Kidney (tissue), 14 donors: ENCODE measurements around the gene ADAM10. TPM values are rescaled to one million over a fixed set of nuclear protein-coding genes. Genes with fewer than 3 reads are reported as not detected.
"Not testable (repeated sequence)": the region's sequence is repeated elsewhere in the genome, so short reads cannot be mapped to it uniquely, and the experiment has no call there.

Experiments
- DNase-seq, 5 donors: peaks; one replicate each; pipeline ENCODE4 v3.0.0-alpha.2; 2013 to 2020
- FAIRE-seq: peaks from 2 replicates; lab custom pipeline; 2012; peaks lifted over from hg19 to GRCh38; lab: Jason Lieb, UNC
- H3K27ac ChIP-seq, 2 donors: one replicate each; pipeline ENCODE4 v1.7.0; 2013; ENCODE audit warnings: low read depth in 2 of 2, low read length in 2 of 2, inconsistent platforms in 1 of 2
- H3K27me3 ChIP-seq: one replicate; pipeline ENCODE4 v1.7.1; 2013; ENCODE audit warnings: low read length, inconsistent platforms; ENCODE audit not compliant: control insufficient read depth, insufficient read depth
- H3K36me3 ChIP-seq, 3 donors: one replicate each; pipeline versions ENCODE4 v1.7.0 to v1.7.1; 2013; ENCODE audit warnings: low read length in 3 of 3, control low read depth in 1 of 3, inconsistent platforms in 1 of 3; ENCODE audit not compliant: insufficient read depth in 3 of 3, control insufficient read depth in 2 of 3
- H3K4me1 ChIP-seq, 3 donors: one replicate each; pipeline versions ENCODE4 v1.7.0 to v1.7.1; 2013; ENCODE audit warnings: low read length in 3 of 3, inconsistent platforms in 1 of 3, low read depth in 1 of 3; ENCODE audit not compliant: control insufficient read depth in 2 of 3, insufficient read depth in 2 of 3
- H3K4me3 ChIP-seq, 3 donors: one replicate each; pipeline versions ENCODE4 v1.7.0 to v1.8.1; 2013; ENCODE audit warnings: low read length in 3 of 3, control low read depth in 1 of 3, inconsistent platforms in 1 of 3
- H3K9ac ChIP-seq, 3 donors: one replicate each; pipeline versions ENCODE4 v1.7.0 to v1.7.1; 2013; ENCODE audit warnings: low read length in 3 of 3, control low read depth in 1 of 3, inconsistent platforms in 1 of 3
- H3K9me3 ChIP-seq, 3 donors: one replicate each; pipeline versions ENCODE4 v1.7.0 to v1.7.1; 2013; ENCODE audit warnings: low read length in 3 of 3, control low read depth in 1 of 3, inconsistent platforms in 1 of 3; ENCODE audit not compliant: control insufficient read depth in 2 of 3, insufficient read depth in 1 of 3
- CTCF ChIP-seq: IDR thresholded peaks from 3 replicates; pipeline ENCODE4 v1.5.1; 2012; ENCODE audit warnings: mild to moderate bottlenecking, moderate library complexity, borderline replicate concordance; ENCODE audit not compliant: insufficient read depth; ENCODE audit errors: extremely low read depth
- intact Hi-C: fragments of 100-400 bp; cut with DNase I; formaldehyde crosslinking; loops from one replicate; pipeline ENCODE4 v1.11.1; 2022
- polyA plus RNA-seq: library from polyadenylated mRNA; stranded (reverse); fragments of 350-450 nt; fragmentation: Illumina TruSeq; extraction: RNeasy Lipid Tissue Mini Kit (QIAGEN cat#74804); gene quantifications from one replicate; pipeline ENCODE4 v1.2.3, GENCODE V29; 2014; ENCODE audit warnings: low read depth, low replicate concordance; ENCODE audit not compliant: insufficient read depth
- total RNA-seq: library from RNA; stranded (reverse); fragmentation: NEBNext Ultra II Directional; extraction: Animal tissue kit (Norgen Biotek cat#: 25700); gene quantifications from one replicate; pipeline ENCODE4 v1.2.1, GENCODE V29; 2021
- donor health status: control.
- donor health status: control.
- donor health status: control.
- donor health status: control.
- donor health status: control.
- donor health status: DM: yes; HTN: yes; CAD: no.
- donor health status: Normal renal cell carcinoma (clear cell type).

Gene ADAM10
- total and polyA plus RNA-seq, 2 donors from 2014 or later = 19.5 to 235 TPM

- H3K36me3 ChIP-seq = no peaks in the 10 kb centered on the region
- intact Hi-C loops = no loop called here
- TF ChIP-seq CTCF = no peak
- H3K4me3 ChIP-seq = peak overlapping the region; percentile 88 to 94 (median 88)
- H3K27me3 ChIP-seq = no peaks in the 10 kb centered on the region
- H3K9me3 ChIP-seq = no peaks in the 10 kb centered on the region
- peak overlapping the region; percentile 68 to 96 (median 78) for H3K9ac ChIP-seq
- peak; percentile 72 to 91 (median 79) for DNase-seq
- FAIRE-seq = no peak
- peaks cover 9 to 13% (median 12%) of the 10 kb centered on the region in 3 donors for H3K4me1 ChIP-seq
- peak overlapping the region; percentile 97 to 99 for H3K27ac ChIP-seq
These were observed 22.2 kb upstream of the ADAM10 start for GRCh38 chr15:58771621-58772250.

GRCh38 chr15:58770857-58771620 is 21.5 kb upstream of the ADAM10 start, which contains the start of gene MINDY2:
TSS of gene MINDY2 (plus strand) at chr15:58771302. CDS start at chr15:58771396, 94 bp downstream.
- peak within 1 kb of the TSS; percentile 97 to 99 for H3K27ac ChIP-seq
- peak within 1 kb of the TSS; percentile 88 to 94 (median 88) for H3K4me3 ChIP-seq
- no peaks in the 10 kb centered on the region for H3K9me3 ChIP-seq
- H3K36me3 ChIP-seq = no peaks in the 10 kb centered on the region
- peak; percentile 11 for TF ChIP-seq CTCF
- intact Hi-C loops = no loop called here
- peak within 1 kb of the TSS; percentile 72 to 96 (median 78) for H3K9ac ChIP-seq
- peak; percentile 99 to 100 (median 100) for DNase-seq
- H3K4me1 ChIP-seq = peaks cover 9 to 13% (median 12%) of the 10 kb centered on the region in 3 donors
- no peaks in the 10 kb centered on the region for H3K27me3 ChIP-seq
- FAIRE-seq = peak; percentile 27

- Histone ChIP-seq H3K27me3 (no peaks in the 10 kb centered on the region), H3K27ac (peak overlapping the region; percentile 91 to 99), H3K9ac (peak overlapping the region; percentile 48 to 73 (median 72)), H3K4me1 (peaks cover 9 to 13% (median 12%) of the 10 kb centered on the region in 3 donors), H3K9me3 (no peaks in the 10 kb centered on the region), H3K36me3 (no peaks in the 10 kb centered on the region), H3K4me3 (peak overlapping the region; percentile 66 to 94 (median 88))
- FAIRE-seq (no peak), DNase-seq (no peak)
- intact Hi-C loops = no loop called here
- no peak for TF ChIP-seq CTCF
These were observed 21.0 kb upstream of the ADAM10 start for GRCh38 chr15:58770519-58770856.

- not testable (repeated sequence) for DNase-seq
These were observed 19.1 kb upstream of the ADAM10 start for GRCh38 chr15:58768601-58769004.

More at GRCh38 chr15:58768601-58769004, 19.1 kb upstream of the ADAM10 start:
- H3K9me3 ChIP-seq, H3K4me1 ChIP-seq, H3K36me3 ChIP-seq, intact Hi-C loops, H3K27me3 ChIP-seq, H3K9ac ChIP-seq, FAIRE-seq, H3K27ac ChIP-seq, H3K4me3 ChIP-seq: not testable (repeated sequence)
